Heart left ventricle (tissue), 13 donors: ENCODE measurements around the gene OR51B2.

Experiments
- POLR2A ChIP-seq, 2 donors: fragments of 450-650 bp; IDR thresholded peaks; one replicate each; pipeline ENCODE4 v1.6.1; 2017; ENCODE audit warnings: antibody characterized with exemption in 2 of 2, mild to moderate bottlenecking in 2 of 2, moderate library complexity in 2 of 2
- TF ChIP-seq, protein P1 (sequence below), 12 donors: fragments of 200-600 bp; sonication (generic) in 4 of 12; IDR thresholded peaks; one replicate each; pipeline versions ENCODE4 v1.5.0 to v1.8.0; 2018 to 2022; ENCODE audit warnings: antibody characterized with exemption in 12 of 12, mild to moderate bottlenecking in 5 of 12
- donor health status: ischemic (EF 13 %, LVEDD 7.1; RV severe dilation, severe dysfunction).
- donor health status: DM: no; HTN: yes; CAD: no.
- donor health status: DM: no; HTN: no; CAD: no.
- donor health status: ischemic (EF 25% LVEDD 6.9; RV normal size, moderate dysfunction).
- donor health status: ischemic (EF 25% LVEDD 5.7; RV mildly dilated, moderate dysfunction).
- donor health status: ischemic (EF 35%, LVEDD 5.7; RV mildly dilated, moderate dysfunction).
- donor health status: nonischemic (EF 11% LVEDD 7.7; RV severe dilation, severe dysfunction).
- donor health status: DM: yes; HTN: yes; CAD: no.
- donor health status: PGD.
- donor health status: ischemic (EF 29% LVEDD 5.4; RV normal size, mild dysfunction).
- donor health status: nonischemic (EF 23%, LVEDD 6.1; RV moderate dilation, normal function).

DNA sequence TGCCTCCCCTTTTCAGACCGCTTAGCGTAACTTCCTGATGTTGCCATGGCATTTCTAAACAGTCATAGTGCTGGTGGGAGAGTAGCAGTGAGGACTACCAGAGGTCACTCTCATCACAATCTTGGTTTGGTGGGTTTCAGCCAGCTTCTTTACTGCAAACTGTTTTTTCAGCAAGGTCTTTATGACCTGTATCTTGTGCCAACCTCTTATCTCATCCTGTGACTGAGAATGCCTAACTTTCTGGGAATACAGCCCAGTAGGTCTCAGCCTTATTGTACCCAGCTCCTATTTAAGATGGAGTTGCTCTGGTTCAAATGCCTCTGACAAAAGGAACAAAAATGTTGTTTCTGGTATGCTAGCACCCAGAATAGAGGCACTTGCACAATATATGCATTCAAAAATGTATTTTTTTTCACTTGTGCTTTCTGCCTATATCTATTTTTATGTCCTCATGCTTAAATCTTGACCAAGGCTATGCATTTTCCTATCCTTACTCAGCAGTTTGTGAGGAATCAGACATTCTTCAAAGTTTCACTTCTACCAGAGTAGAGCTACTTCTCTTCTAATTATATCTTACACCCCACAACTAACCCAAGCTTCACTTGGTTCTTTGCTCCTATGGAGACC lies 43.5 kb upstream of the OR51B2 start:
- TF ChIP-seq, protein P1, sequence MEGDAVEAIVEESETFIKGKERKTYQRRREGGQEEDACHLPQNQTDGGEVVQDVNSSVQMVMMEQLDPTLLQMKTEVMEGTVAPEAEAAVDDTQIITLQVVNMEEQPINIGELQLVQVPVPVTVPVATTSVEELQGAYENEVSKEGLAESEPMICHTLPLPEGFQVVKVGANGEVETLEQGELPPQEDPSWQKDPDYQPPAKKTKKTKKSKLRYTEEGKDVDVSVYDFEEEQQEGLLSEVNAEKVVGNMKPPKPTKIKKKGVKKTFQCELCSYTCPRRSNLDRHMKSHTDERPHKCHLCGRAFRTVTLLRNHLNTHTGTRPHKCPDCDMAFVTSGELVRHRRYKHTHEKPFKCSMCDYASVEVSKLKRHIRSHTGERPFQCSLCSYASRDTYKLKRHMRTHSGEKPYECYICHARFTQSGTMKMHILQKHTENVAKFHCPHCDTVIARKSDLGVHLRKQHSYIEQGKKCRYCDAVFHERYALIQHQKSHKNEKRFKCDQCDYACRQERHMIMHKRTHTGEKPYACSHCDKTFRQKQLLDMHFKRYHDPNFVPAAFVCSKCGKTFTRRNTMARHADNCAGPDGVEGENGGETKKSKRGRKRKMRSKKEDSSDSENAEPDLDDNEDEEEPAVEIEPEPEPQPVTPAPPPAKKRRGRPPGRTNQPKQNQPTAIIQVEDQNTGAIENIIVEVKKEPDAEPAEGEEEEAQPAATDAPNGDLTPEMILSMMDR (IDR thresholded peaks at IDR 0.05) = no peak
- no peak for TF ChIP-seq POLR2A (IDR thresholded peaks at IDR 0.05)
